ENCODE data around the gene WWOX.

DNA sequence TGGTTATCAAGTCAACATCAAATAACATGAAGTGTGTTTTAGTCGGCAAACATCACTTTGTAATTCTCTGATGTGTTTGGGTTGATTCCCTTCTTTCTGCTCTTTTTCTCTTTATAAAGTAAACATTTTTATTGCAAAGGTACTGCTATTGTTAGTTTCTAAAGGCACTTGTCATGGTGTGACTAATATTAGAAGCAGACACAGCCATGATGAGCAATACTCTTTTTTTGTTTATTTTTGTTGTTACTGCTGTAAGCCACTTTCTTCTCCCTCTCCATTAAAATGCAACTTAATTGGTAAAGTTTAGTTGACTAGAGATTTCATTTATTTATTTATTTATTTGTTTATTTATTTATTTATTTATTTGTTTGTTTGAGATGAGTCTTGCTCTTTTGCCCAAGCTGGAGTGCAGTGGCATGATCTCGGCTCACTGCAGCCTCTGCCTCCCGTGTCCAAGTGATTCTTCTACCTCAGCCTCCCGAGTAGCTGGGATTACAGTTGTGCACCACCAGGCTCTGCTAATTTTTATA, 424.7 kb downstream of the WWOX start:
- TF ChIP-seq POLR2A (IDR thresholded peaks at IDR 0.05; ENCODE audit: low read length) (no peak), GATA1 (IDR thresholded peaks at IDR 0.05; ENCODE audit: low read depth, low read length) (no peak)
